Hepatocyte (in vitro differentiated cells): Measurements from ENCODE around the gene PHLDA1.

Source experiments
- CTCF ChIP-seq: fragments of 200-600 bp; sonication (generic); IDR thresholded peaks from 2 replicates; pipeline ENCODE4 v1.5.1; 2016; ENCODE audit warnings: antibody characterized with exemption, mild to moderate bottlenecking; ENCODE audit not compliant: poor library complexity
- EZH2 ChIP-seq: fragments of 200-600 bp; sonication (generic); IDR thresholded peaks from 2 replicates; pipeline ENCODE4 v1.6.1; 2016; ENCODE audit warnings: antibody characterized with exemption, mild to moderate bottlenecking, borderline replicate concordance
- EZH2phosphoT487 ChIP-seq: fragments of 200-600 bp; sonication (generic); IDR thresholded peaks from one replicate; pipeline ENCODE4 v1.6.1; 2018; ENCODE audit warnings: antibody characterized with exemption, mild to moderate bottlenecking, low read depth, moderate library complexity; ENCODE audit not compliant: unreplicated experiment, severe bottlenecking

DNA sequence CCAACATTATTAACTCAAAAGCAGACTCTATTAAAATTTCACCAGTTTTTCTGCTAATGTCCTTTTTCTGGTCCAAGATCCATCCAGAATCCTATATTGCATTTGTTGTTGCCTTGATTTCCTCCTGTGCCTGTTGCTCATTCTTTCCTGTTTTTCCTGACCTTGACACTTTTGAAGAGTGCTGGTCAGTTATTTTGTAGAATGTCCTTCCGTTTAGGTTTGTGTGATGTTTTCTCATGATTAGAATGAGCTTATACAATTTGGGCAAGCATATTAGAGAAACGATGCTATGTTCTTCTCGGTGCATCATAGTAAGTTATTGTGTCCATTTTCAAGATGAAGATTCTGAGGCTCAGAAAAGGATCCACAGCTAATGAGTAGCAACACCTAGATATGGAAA, 33.9 kb downstream of the PHLDA1 start:
- no peak for TF ChIP-seq EZH2
- no peak for TF ChIP-seq CTCF
- TF ChIP-seq EZH2phosphoT487 = no peak
